ENCODE measurements around the gene TIGAR. TPM values are rescaled to one million over a fixed set of nuclear protein-coding genes. Genes with fewer than 3 reads are reported as not detected.

Gene TIGAR
- polyA plus RNA-seq, 1 experiment: 28.8 TPM

- no peak for TF ChIP-seq CTCF (IDR thresholded peaks at IDR 0.05; ENCODE audit: low read depth, low read length)
- Histone ChIP-seq H3K27me3 (ENCODE audit: control insufficient read depth, insufficient read depth, low read length) (peaks cover 2% of the 10 kb centered on the region), H3K27ac (ENCODE audit: low read depth, low read length) (no peak overlapping the region), H3K4me3 (ENCODE audit: low read depth, low read length) (no peak overlapping the region), H3K9me3 (ENCODE audit: control insufficient read depth, insufficient read depth, low read length) (no peaks in the 10 kb centered on the region)
- no peak for DNase-seq (ENCODE audit: low read depth, low spot score)
- ChIA-PET CTCF (interaction anchor here (1.3 kb wide), 1 partner anchor 10 kb away, joined by 5 read pairs; no protein-coding TSS in a partner anchor), POLR2A (no interaction called here)
These were observed 34.2 kb upstream of the TIGAR start for GRCh38 chr12:4286771-4287317.

- Histone ChIP-seq H3K27ac (ENCODE audit: low read depth, low read length) (no peak overlapping the region), H3K9me3 (ENCODE audit: control insufficient read depth, insufficient read depth, low read length) (no peaks in the 10 kb centered on the region), H3K4me3 (ENCODE audit: low read depth, low read length) (no peak overlapping the region), H3K27me3 (ENCODE audit: control insufficient read depth, insufficient read depth, low read length) (peaks cover 2% of the 10 kb centered on the region)
- POLR2A ChIA-PET: no interaction called here
- CTCF ChIA-PET: interaction anchor here (0.8 to 1.3 kb wide), 2 partner anchors 9 to 11 kb away, joined by 3 to 5 read pairs; no protein-coding TSS in a partner anchor
- no peak for TF ChIP-seq CTCF (IDR thresholded peaks at IDR 0.05; ENCODE audit: low read depth, low read length)
- no peak for DNase-seq (ENCODE audit: low read depth, low spot score)
These were observed 33.4 kb upstream of the TIGAR start for GRCh38 chr12:4287325-4288211.

- POLR2A ChIA-PET: no interaction called here
- no peak overlapping the region for H3K4me3 ChIP-seq (ENCODE audit: low read depth, low read length)
- no peak for TF ChIP-seq CTCF (IDR thresholded peaks at IDR 0.05; ENCODE audit: low read depth, low read length)
- no peaks in the 10 kb centered on the region for H3K9me3 ChIP-seq (ENCODE audit: control insufficient read depth, insufficient read depth, low read length)
- CTCF ChIA-PET: interaction anchor here (1.8 kb wide), 1 partner anchor 11 kb away, joined by 10 read pairs; no protein-coding TSS in a partner anchor
- no peak for DNase-seq (ENCODE audit: low read depth, low spot score)
- H3K27me3 ChIP-seq (ENCODE audit: control insufficient read depth, insufficient read depth, low read length): peaks cover 5% of the 10 kb centered on the region
- no peak overlapping the region for H3K27ac ChIP-seq (ENCODE audit: low read depth, low read length)
These were observed 32.5 kb upstream of the TIGAR start for GRCh38 chr12:4288296-4289131.

GRCh38 chr12:4289231-4289878, 31.7 kb upstream of the TIGAR start:
- POLR2A ChIA-PET: no interaction called here
- Histone ChIP-seq H3K27me3 (ENCODE audit: control insufficient read depth, insufficient read depth, low read length) (peaks cover 5% of the 10 kb centered on the region), H3K27ac (ENCODE audit: low read depth, low read length) (no peak overlapping the region), H3K4me3 (ENCODE audit: low read depth, low read length) (no peak overlapping the region), H3K9me3 (ENCODE audit: control insufficient read depth, insufficient read depth, low read length) (no peaks in the 10 kb centered on the region)
- DNase-seq (ENCODE audit: low read depth, low spot score): no peak
- TF ChIP-seq CTCF (IDR thresholded peaks at IDR 0.05; ENCODE audit: low read depth, low read length): no peak
- CTCF ChIA-PET: interaction anchor here (0.5 to 1.8 kb wide), 2 partner anchors 12 to 469 kb away, joined by 3 to 10 read pairs; no protein-coding TSS in a partner anchor
